GM04504 (cell line): ENCODE measurements around the gene ETV1.
"Not testable (repeated sequence)": the region's sequence is repeated elsewhere in the genome, so short reads cannot be mapped to it uniquely, and the experiment has no call there.

Experiments used
- DNase-seq: peaks from one replicate; pipeline ENCODE4 v3.0.0-alpha.2; 2012; ENCODE audit warnings: low read depth

ETV1 gene

GRCh38 chr7:13921062-13921461 lies 68.4 kb downstream of the ETV1 start:
- DNase-seq, result no peak

- peak; percentile 92 for DNase-seq
Measured at GRCh38 chr7:13920053-13920697, 69.3 kb downstream of the ETV1 start.

GRCh38 chr7:13918333-13918732 lies 71.1 kb downstream of the ETV1 start:
- not testable (repeated sequence) for DNase-seq

- DNase-seq, result not testable (repeated sequence)
Measured at GRCh38 chr7:13917103-13917502, 72.4 kb downstream of the ETV1 start.

- DNase-seq, result no peak
Measured at GRCh38 chr7:13915891-13916290, 73.6 kb downstream of the ETV1 start.

- DNase-seq, result no peak
Measured at GRCh38 chr7:13912715-13913278, 76.7 kb downstream of the ETV1 start.

- no peak for DNase-seq
Measured at GRCh38 chr7:13911909-13912308, 77.6 kb downstream of the ETV1 start.

- no peak for DNase-seq
Measured at GRCh38 chr7:13910805-13911551, 78.5 kb downstream of the ETV1 start.

GRCh38 chr7:13908667-13909397 lies 80.6 kb downstream of the ETV1 start:
- no peak for DNase-seq

- no peak for DNase-seq
Measured at GRCh38 chr7:13907831-13908230, 81.6 kb downstream of the ETV1 start.

- DNase-seq, result peak; percentile 69
Measured at GRCh38 chr7:13904689-13905088, 84.8 kb downstream of the ETV1 start.

- peak; percentile 40 for DNase-seq
Measured at GRCh38 chr7:13904007-13904406, 85.5 kb downstream of the ETV1 start.

- no peak for DNase-seq
Measured at GRCh38 chr7:13901577-13901976, 87.9 kb downstream of the ETV1 start.

- no peak for DNase-seq
Measured at GRCh38 chr7:13898957-13899670, 90.4 kb downstream of the ETV1 start.

GRCh38 chr7:13897819-13898218 lies 91.6 kb downstream of the ETV1 start:
- DNase-seq, result no peak

- DNase-seq, result no peak
Measured at GRCh38 chr7:13894954-13895353, 94.5 kb downstream of the ETV1 start.

- DNase-seq, result no peak
Measured at GRCh38 chr7:13894377-13894776, 95.1 kb downstream of the ETV1 start.

GRCh38 chr7:13890793-13891192 lies 98.7 kb downstream of the ETV1 start:
- no peak for DNase-seq

- no peak for DNase-seq
Measured at GRCh38 chr7:13886356-13886755, 103.1 kb downstream of the ETV1 start.

- DNase-seq, result no peak
Measured at GRCh38 chr7:13882051-13882450, 107.4 kb downstream of the ETV1 start.

GRCh38 chr7:13880789-13881188 lies 108.7 kb downstream of the ETV1 start:
- peak; percentile 49 for DNase-seq
